SU-DHL-6 (cell line): ENCODE results near the gene CACUL1.
A peak's percentile ranks its signal among the peaks of the same experiment; 100 is the strongest.

ENCODE experiments used
- CTCF ChIP-seq: fragments of 200-600 bp; sonication (generic); IDR thresholded peaks from one replicate; pipeline ENCODE4 v1.5.1; 2017; ENCODE audit warnings: antibody characterized with exemption, mild to moderate bottlenecking, low read length, moderate library complexity; ENCODE audit not compliant: insufficient read depth, poor library complexity, severe bottlenecking
- EZH2phosphoT487 ChIP-seq: fragments of 200-600 bp; sonication (generic), shearing (Covaris generic); conservative IDR thresholded peaks from 2 replicates; pipeline ENCODE4 v1.6.1; 2018; ENCODE audit warnings: mild to moderate bottlenecking, antibody characterized with exemption, low read length, moderate library complexity, mixed read lengths

DNA sequence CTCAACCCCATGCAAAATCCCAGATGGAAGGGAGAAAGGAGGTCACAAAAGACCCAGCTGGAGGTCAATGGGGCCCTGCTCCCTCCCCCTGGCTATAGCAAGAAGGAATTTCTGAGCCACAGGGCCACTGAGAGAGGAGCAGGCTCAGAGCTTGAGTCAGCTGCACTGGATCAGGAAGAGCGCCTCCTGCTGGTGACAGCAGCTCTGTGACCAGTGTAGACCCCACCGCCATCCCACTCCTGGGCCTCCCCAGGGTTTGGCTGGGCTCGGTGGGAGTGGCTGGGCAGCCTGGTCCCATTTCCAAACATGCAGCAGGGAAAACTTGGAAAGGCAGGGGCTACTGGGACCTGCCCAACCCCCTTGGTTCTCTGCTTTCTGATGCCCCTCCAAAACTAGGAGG, 127.8 kb downstream of the CACUL1 start:
- TF ChIP-seq CTCF (peak; percentile 52), EZH2phosphoT487 (no peak)
